Measurements from ENCODE around the gene GTF2A1.

GTF2A1 gene

DNA sequence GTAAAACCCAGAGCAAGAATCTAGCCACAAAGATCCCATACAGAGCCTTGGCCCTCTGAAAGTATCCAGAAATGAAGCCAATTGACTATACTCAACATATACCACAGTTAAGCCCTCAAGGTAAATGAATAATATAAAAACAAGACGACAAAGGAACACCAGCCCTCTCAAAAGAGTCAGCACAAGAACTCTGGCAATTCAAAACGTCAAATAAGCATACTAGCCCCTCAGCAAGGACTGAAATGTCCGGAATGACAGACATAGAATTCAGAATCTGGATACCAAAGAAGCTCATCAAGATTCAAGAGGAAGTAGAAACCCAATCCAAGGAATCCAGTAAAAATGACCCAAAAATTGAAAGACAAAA is 49.9 kb downstream of the GTF2A1 start:
- no peak for TF ChIP-seq CTCF (IDR thresholded peaks at IDR 0.05; ENCODE audit: low read length, missing control alignments)
- DNase-seq (ENCODE audit: low read depth), result no peak
- H3K4me3 ChIP-seq (replicated peaks; ENCODE audit: low read depth, low read length), result peak overlapping the region; percentile 59

DNA sequence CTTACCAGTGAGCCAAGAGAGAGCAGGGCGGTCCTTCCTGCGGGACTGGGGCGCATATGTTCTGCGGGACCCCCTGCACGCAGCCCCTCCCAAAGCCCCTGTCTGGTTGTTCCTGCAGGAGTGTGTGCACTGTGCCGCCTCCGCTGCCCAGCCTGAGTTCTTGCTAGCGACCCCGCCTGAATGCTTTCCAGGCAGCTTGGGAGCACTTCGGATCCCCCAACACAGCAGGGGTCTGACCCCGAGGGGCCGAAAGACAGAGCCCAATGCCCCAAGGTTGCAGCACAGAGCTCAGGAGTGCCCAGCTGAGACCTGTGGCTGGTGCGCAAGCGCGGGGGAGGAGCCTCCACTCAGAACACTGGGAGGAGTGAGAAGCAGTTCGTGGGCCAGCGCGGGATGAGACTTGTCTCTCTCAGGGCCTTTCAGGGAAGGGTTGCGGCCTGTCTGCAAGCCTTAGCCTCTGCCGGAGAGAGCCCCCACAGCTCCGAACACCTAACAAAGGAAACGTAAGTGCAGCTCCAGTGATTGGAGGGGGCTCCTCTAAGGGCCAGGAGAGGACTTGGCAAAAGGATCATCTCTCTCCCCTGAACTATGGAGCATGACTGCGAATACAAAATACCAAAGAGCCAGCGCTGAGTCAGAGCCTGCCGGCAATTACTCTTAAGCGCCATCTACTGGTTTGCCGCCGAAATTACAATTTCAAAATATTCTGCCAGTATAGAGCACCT is 50.5 kb downstream of the GTF2A1 start:
- peak; percentile 89 for DNase-seq (ENCODE audit: low read depth)
- peak; percentile 93 for TF ChIP-seq CTCF (IDR thresholded peaks at IDR 0.05; ENCODE audit: low read length, missing control alignments)
- peak overlapping the region; percentile 59 for H3K4me3 ChIP-seq (replicated peaks; ENCODE audit: low read depth, low read length)

GRCh38 chr14:81169711-81170103 is 51.1 kb downstream of the GTF2A1 start:
- peak overlapping the region; percentile 59 for H3K4me3 ChIP-seq (replicated peaks; ENCODE audit: low read depth, low read length)

DNA sequence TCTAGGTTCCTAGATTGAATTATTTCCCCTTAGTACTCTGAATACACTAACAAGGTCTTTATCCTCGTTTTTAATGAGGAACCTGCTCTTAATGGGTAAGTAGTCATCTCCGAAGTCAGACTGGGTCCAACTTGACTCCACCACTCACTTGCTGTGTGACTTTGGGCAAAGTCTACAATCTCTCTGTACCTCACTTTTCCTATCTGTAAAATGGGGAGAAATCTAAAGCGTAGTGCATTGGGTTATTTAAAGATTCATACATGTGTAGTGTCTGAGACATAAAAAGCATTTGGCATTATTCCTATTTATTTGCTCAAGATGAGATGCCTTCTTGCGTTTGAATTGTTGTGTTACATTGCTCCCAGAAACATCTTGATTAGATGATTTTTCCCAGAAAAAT is 51.5 kb downstream of the GTF2A1 start:
- H3K4me3 ChIP-seq (replicated peaks; ENCODE audit: low read depth, low read length), result peak overlapping the region; percentile 59
- DNase-seq (ENCODE audit: low read depth), result no peak
- TF ChIP-seq CTCF (IDR thresholded peaks at IDR 0.05; ENCODE audit: low read length, missing control alignments), result no peak

More at GRCh38 chr14:81169711-81170103, 51.1 kb downstream of the GTF2A1 start:
- DNase-seq (ENCODE audit: low read depth), result no peak
- TF ChIP-seq CTCF (IDR thresholded peaks at IDR 0.05; ENCODE audit: low read length, missing control alignments), result no peak

DNA sequence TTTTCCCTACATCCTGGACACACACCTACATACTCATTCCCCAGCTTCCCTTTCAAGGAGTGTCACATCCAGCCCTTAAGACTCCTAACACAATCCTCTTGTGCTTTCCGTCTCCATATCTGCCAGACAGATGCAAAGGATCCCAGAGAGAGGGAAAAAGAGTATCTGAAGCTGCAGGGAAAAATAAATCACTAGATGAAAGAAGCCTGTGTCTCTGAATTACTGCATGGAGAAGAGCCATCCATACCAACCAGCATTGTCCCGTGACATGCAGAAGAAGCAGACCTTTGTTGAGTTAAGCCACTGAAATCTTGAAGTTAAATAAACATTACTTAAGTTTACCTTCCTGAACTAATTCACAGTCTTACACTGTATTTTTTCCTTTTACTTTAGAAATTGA is 54.6 kb downstream of the GTF2A1 start:
- no peak overlapping the region for H3K4me3 ChIP-seq (replicated peaks; ENCODE audit: low read depth, low read length)
- no peak for TF ChIP-seq CTCF (IDR thresholded peaks at IDR 0.05; ENCODE audit: low read length, missing control alignments)
- no peak for DNase-seq (ENCODE audit: low read depth)

DNA sequence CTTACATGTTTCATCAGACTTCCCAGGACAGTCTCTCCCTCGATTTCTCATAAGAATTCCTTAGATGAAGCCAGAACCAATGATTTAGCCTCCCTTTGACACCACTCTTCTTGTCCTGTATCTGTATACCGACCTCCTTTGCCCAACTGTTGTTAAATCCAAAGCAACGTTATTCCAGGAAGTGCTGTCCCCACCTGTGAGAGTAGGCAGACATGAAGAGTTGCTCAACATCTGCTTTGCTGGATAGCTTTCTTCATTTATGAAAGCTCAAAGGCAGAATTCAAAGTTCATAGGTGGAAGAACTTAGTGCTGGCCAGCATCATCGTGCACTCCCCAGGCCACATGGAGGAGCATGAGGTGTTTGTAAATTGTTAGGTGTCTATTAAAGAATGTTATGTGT is 55.6 kb downstream of the GTF2A1 start:
- H3K4me3 ChIP-seq (replicated peaks; ENCODE audit: low read depth, low read length), result no peak overlapping the region
- no peak for TF ChIP-seq CTCF (IDR thresholded peaks at IDR 0.05; ENCODE audit: low read length, missing control alignments)
- peak; percentile 32 for DNase-seq (ENCODE audit: low read depth)

- TF ChIP-seq CTCF (IDR thresholded peaks at IDR 0.05; ENCODE audit: low read length, missing control alignments), result peak; percentile 74
- peak; percentile 80 for DNase-seq (ENCODE audit: low read depth)
Measured at GRCh38 chr14:81164167-81164774, 56.5 kb downstream of the GTF2A1 start.

More at GRCh38 chr14:81164167-81164774, 56.5 kb downstream of the GTF2A1 start:
- no peak overlapping the region for H3K4me3 ChIP-seq (replicated peaks; ENCODE audit: low read depth, low read length)
